Stimulated activated CD8-positive, alpha-beta memory T cell treated with anti-CD3 and anti-CD28 coated beads, Interleukin-7, amount 100 ng/mL, for 1 hour (primary cell): ENCODE data around the gene QARS1.

Experiments used
- DNase-seq, 2 donors: peaks; one replicate each; pipeline ENCODE4 v3.0.0-alpha.2; 2020; ENCODE audit warnings: low read depth in 2 of 2

QARS1 gene

GRCh38 chr3:49104427-49105291 lies at the start of gene QARS1:
Gene QARS1, minus strand, starts transcription at chr3:49104757. Its CDS starts 24 bp downstream, at chr3:49104733.
- DNase-seq: peak; percentile 72 to 82

- DNase-seq: no peak
Observed at GRCh38 chr3:49153349-49153912, 48.9 kb upstream of the QARS1 start.

- no peak for DNase-seq
Observed at GRCh38 chr3:49151610-49152009, 47.1 kb upstream of the QARS1 start.

DNA sequence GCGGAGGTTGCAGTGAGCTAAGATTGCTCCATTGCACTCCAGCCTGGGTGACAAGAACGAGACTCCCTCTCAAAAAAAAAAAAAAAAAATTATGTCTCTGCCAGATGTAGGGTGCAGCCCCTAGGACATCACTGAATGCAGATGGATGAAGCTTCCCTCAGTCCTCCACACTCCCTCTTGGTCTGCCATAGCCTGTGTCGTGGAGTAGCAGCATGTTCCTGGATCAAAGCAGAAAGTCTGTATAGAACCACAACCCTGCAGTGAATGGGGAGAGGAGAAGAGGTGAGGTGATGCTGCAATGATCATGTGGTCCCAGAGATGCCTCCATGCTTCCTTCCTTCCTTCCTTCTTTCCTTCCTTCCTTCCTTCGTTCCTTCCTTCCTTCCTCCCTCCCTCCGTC lies 43.6 kb upstream of the QARS1 start:
- DNase-seq: no peak

DNA sequence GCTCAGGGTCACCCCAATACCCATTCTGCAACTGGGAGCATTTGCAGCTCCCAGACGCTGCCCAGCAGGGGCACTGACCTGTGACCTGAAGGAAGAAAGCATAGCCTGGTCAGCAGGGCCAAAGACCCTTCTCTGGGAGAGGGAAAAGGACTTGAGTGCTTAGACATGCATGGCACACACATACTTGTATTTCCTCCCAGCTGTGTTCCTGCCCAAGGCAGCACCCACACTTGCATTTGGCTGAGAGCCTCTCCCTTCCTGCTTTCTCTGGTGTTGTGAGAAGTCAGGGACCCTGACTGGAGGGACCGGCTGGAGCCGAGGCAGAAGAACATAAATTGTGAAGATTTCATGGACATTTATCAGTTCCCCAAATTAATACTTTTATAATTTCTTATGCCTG lies 35.5 kb upstream of the QARS1 start:
- DNase-seq: no peak

- DNase-seq: no peak
Observed at GRCh38 chr3:49135499-49135898, 30.9 kb upstream of the QARS1 start.

DNA sequence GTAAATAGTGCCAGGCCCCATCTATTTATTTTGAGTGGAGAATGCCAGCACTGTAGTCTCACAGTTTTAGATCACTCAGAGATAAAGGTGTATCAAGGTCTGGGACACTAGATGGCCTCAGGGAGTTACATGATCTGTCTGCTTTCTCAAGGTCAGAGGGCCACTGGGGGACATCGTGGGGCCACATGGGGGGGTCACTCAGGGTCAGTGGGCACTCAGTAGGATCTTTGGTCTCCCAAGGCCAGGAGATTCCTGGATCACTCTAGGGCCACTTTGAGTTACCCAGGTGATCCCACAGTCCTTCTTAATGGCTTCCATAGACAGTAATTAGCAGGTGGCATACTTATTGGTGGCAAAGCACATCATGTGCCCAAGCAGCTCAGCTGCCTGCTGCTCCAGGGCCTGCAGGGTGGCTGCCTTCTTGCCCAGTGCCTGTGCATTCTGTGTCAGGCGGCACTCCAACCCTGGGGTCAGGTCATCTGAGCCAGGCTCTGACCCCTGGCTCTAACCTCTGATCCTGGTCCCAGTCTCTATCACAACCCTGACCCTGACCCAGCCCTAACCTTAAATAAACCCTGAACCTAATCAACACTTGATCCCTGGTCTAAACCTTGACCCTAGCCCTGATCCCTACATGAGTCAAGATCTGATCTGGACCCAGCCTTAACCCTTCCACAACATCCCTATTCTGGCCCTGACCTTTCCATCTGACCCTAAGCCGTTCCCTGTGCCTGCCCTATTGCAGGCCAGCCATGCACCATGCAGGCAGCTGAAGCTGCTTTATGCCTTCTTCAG lies 30.1 kb upstream of the QARS1 start:
- DNase-seq: no peak

DNA sequence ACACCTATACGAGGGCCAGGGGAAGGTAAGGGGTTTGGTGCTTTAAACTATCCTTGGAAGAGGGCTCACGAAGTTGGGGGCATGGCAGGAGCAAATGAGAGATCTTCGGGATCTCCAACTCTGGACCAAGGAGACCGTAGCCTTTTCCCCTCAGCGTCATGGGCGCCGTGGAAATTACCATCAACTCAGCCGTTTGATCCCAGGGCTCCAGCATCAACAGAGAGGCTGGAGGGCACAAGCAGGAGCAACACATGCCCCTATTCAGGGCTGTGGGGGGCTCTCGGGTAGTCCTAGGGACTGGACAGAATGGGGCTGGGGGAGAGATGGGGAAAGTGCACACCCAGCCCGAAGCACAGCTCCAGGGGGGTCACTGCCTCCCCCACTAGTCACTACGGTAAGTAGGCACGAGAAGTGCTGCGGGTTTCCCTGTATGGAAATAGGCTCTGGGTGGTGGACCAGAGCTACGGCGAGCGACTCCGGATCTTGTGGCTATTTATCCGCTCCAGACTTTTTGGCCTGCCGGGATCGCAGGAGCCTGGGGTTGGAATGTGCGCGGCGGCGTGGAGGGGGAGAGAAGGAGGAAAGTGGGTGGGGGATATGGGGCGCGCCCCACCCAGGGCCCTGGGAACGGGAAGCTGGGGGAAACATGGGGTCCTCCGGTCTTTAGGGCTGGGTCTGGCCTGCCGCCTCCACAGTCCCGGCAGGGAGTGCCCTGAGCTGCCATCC lies 28.8 kb upstream of the QARS1 start:
- no peak for DNase-seq

GRCh38 chr3:49132437-49133225 lies 28.1 kb upstream of the QARS1 start, which contains the start of gene LAMB2:
Gene LAMB2, minus strand, starts transcription at chr3:49133050. Its CDS starts 183 bp downstream, at chr3:49132867.
- DNase-seq: no peak

DNA sequence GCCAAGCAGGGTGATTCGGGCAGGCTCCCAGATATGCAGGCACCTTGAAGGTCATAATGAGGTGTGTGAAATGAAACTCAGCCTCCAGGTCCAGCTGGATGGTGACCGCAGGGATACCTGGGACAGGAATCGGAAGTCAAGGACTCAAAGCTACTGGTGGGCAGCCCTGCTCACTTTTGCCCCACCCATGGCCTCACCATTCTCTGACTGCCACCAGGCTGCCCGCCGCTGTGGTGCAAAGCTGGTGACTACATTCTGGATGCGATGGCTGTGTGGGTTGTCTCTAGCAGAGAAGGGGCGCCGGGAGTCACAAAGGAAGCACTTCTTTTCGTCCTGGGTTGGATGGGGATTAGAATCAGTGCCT lies 27.5 kb upstream of the QARS1 start:
- DNase-seq: no peak

DNA sequence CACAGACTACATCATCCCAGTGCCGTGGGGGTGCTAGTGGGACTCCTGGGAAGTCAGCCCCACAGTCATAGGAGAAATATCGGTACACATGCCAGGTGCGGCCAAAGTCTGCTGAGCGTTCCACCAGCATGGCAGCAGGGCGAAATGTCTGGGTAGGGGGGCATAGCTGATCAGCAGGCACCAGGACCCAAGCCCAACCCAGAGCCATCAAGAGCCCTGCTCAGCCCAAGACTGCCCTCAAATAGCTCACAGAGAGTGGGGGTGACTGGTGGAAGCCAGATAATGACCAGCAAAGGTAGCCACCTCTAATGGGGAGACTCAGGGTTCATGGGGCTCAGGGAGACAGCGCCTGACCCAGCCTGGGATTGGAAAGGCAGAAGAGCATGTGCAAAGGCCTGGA lies 27.0 kb upstream of the QARS1 start:
- no peak for DNase-seq

- DNase-seq: no peak
Observed at GRCh38 chr3:49131040-49131439, 26.5 kb upstream of the QARS1 start.

DNA sequence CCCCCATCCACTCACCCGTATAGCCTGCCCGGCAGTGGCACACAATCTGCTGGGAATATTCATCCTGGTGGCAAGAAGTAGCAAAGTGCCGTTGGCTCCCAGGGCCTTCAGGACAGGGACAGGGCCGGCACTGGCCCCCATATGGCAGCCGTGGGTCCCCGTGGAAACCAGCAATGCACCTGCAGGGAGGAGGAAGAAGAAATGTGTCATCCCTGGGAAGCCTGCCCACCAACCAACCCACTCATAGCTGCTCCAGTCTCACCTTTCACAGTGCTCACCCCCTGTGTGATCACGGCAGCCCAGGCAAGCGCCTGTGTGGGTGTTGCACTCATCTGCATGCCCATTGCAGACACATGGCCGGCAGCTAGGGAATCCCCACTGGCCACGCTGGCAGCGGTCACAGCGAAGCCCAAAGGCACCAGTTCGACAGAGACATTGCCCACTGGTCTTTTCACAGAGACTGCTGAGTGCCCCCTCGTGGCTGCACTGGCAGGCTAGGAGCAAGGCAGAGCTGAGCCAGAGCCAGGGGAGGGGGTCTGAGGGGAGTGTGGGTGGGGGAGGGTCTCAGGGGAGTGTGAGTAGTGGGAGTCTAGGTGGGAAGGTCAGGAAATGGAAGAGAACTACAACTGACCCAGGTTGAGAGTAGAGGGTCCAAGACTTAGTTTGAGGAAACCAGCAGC lies 20.6 kb upstream of the QARS1 start:
- DNase-seq: no peak

- DNase-seq: no peak
Observed at GRCh38 chr3:49124203-49124602, 19.6 kb upstream of the QARS1 start.

DNA sequence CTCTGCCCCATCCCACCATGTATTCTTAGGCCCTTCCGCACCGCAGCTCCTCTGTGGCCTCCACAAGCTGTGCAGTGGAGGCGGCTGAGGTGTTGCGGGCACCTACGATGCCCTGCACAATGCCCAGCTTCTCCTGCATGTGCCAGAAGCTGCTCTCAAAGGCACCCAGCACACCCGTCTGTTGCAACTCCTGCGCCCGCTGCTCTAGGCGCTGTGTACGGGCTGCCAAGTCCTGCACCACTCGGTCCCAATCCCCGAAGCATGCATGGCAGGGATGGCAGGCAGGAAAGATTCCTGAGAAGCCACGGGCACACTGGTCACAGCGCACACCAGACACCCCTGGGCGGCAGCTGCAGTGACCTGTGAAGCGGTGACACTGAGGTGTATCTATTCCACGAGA lies 19.1 kb upstream of the QARS1 start:
- DNase-seq: no peak

DNA sequence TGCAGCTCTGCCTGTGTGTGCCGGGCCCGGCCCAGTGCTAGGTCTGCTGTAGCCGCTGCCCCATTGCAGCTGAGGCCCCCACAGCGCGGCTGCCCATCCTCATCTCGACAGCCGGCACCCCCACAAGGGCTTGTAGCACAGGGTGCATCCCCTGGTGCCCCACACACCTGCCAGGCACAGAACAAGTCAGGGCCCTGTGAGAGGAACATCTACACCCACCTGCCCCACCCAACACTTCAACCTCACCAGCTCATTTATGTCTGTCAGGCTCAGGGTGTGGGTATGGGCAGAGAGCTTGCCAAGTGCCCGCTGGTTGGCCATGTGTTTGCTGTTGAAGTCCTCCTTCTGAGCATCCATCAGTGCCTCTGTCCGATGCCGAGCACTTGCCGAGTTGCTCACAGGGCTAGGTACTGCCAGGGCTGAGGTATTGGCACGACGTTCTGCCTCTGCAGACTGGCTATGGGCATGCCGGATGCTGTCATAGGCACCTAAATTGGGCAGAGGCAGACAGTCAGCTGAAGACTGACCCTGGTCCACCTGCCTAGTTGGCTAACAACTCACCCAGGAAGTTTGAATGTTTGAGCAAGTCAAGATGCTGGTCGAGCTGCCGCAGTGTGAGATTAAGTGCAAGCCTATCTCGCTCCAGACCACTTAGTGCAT lies 18.5 kb upstream of the QARS1 start:
- no peak for DNase-seq

DNA sequence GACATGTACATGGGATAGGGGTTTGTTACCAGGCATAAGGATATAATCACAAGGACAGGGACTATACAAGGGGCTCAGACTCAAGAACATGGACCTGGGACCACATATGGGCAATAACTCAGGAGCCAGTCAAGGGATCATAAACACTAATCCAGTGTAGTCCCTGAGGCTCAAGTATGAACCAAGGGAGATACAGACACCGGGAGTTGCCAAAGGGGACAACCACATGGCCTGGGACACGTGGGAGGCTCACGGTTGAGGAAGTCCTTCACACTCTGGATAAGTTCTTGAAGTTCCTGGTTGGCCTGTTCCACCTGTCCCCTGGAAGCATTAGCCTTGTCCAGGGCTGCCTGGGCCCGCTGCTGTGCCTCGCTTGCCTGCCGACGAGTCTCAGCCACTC lies 17.9 kb upstream of the QARS1 start:
- no peak for DNase-seq

DNA sequence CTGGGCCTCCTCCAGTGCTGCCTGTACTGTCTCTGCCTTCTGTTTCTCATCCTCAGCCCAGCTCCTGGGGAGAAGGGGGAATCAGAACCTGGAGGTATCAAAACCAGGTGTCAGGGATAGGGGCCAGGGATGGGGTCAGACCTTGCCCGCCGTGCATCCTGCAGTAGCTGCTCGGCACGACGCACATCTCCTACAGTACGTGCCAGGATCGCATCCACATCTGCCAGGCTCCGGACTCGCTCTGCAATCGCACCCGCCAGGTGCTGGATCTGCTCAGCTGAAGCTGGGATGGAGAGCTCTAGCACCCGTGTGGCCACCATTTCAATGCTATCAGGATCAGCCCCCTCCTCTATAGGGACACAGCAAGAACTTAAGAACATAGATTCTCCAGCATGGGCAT lies 17.5 kb upstream of the QARS1 start:
- DNase-seq: no peak

- DNase-seq: no peak
Observed at GRCh38 chr3:49121132-49121736, 16.7 kb upstream of the QARS1 start.
